Skin epidermis (tissue), 12 donors: ENCODE measurements around the gene C1QTNF6.
"Not testable (repeated sequence)": the region's sequence is repeated elsewhere in the genome, so short reads cannot be mapped to it uniquely, and the experiment has no call there.

ENCODE experiments used
- H3K27ac ChIP-seq, 21 experiments: fragments of 200-600 bp; sonication (generic) in 11 of 21; one replicate each; pipeline ENCODE4 v1.5.0; 2020; ENCODE audit warnings: mild to moderate bottlenecking in 3 of 21, inconsistent platforms in 2 of 21, moderate library complexity in 2 of 21
- H3K4me3 ChIP-seq, 7 experiments: fragments of 200-600 bp; sonication (generic) in 2 of 7; one replicate each; pipeline ENCODE4 v1.5.0; 2020; ENCODE audit warnings: inconsistent platforms in 2 of 7, mild to moderate bottlenecking in 2 of 7, moderate library complexity in 1 of 7

The C1QTNF6 gene

DNA sequence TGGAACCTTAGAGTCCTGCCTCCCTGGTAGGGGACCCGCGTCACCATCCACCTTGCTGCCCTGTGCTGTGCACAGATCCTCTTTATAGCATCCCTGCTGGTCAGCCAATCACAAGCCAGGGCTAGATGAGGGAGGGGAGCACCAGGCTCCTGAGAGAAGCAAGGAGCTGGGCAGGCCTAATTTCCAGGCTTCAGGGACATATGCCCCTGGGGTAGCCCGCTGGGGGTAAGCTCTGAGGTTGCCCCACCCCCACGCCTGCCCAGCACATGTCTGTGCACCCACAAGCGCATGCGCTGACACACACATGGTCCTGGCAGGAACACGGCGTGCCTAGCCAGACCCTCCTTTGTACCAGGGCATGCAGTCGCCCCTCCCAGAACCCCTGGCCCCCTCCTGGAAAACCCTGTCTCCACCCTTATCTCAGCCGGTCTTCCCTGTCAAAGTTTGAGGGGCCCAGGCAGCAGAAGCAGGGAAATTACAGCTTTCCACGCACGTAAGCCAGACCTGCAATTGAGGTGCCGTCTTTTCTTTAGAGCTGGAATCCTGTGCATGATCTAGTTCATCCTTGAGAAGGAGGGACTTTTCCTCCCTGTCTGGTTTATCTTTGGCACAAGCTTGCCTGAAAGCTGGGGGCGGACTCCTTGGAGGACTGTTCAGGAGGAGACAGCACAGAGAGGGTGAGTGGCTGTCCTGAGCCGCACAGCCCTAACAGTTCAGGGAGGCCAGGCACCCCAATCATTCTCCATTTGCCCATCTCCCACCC, 22.2 kb upstream of the C1QTNF6 start:
- Histone ChIP-seq H3K4me3 (no peak overlapping the region), H3K27ac (no peak overlapping the region)

DNA sequence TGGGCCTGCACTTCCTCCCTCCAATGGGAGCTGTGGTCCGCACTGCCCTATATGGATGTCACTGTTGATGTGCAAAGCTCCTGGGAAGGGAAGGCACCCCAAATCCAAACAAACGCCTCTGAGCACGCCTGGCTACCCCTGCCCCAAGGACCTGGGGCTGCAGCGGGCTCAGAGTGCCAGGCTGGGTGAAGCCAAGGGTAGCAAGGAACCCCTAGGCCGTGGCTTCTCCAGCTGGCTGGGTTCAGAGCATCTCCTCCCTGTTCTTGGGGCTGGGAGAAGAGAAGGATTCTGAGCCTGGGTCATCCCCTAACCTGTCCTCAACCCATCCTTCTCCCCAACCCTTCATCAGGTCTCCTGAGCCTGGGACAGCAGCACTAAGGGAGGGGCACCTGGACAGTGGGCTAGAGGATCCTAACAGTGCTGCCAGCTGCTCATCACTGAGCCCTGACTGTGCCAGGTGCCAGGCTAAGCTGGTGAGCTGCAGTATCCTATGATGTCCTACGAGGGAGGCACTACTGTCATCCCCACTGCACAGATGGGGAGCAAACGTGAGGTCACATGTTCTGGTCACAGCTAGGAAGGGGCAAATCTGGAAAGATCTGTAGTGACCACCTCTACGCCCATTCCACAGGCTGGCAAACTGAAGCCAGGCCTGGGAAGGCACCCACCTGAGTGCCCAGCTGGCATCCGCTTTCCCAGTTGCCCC, 21.2 kb upstream of the C1QTNF6 start:
- Histone ChIP-seq H3K4me3 (no peak overlapping the region), H3K27ac (no peak overlapping the region)

DNA sequence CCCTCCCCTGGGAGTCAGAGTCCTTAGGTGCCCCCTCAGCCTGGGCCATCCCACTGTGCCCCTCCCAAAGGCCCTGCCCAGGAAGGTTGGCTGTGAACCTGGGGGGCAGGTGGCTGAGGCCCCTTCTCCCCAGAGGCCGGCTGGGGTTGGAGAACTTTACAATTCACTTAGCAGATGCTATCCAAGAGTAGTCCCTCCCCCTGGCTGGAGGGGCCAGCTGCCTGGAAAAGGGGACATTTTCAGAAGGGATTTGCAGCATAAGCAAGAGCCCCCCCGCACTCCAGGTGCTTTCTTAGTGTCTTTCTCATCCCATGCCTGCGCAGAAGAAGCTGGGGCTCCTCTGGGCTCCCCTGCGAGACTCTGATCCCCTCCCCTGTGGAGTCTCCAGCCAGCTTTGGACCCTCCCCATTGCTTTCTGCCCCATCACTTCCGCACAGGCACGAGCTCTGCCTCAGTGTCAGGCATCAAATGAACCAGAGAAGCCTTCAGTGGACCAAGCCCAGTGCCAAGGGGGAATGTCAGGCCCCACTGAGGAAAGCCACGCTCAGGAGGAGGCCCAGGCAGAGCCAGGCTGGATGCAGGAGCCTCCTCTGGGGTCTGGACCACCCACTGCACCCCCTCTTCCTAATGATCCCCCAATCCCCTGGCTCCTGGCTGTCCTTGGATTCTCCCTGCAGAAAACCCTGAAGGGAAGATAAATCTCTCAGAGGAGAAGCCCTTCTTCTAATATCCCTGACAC, 20.5 kb upstream of the C1QTNF6 start:
- Histone ChIP-seq H3K4me3 (no peak overlapping the region), H3K27ac (no peak overlapping the region)

DNA sequence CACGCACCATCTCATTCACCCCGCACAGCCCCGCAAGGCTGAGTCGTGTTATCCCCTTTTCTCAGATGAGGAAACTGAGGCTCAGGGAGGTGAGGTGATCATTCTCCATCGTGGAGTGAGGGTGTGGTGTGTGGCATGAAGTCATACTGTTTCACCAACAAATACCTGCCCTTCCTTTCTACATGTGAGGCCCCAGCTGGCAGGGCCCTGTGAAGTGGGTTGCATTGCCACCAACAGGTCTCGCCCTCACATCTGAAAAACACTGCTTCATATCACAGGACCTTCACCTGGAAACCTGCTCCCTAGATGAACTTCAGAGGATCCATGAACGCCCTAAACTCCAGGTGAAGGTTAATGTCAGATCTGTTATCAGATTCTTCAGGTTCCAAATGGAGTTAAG, 19.9 kb upstream of the C1QTNF6 start:
- Histone ChIP-seq H3K27ac (no peak overlapping the region), H3K4me3 (no peak overlapping the region)

DNA sequence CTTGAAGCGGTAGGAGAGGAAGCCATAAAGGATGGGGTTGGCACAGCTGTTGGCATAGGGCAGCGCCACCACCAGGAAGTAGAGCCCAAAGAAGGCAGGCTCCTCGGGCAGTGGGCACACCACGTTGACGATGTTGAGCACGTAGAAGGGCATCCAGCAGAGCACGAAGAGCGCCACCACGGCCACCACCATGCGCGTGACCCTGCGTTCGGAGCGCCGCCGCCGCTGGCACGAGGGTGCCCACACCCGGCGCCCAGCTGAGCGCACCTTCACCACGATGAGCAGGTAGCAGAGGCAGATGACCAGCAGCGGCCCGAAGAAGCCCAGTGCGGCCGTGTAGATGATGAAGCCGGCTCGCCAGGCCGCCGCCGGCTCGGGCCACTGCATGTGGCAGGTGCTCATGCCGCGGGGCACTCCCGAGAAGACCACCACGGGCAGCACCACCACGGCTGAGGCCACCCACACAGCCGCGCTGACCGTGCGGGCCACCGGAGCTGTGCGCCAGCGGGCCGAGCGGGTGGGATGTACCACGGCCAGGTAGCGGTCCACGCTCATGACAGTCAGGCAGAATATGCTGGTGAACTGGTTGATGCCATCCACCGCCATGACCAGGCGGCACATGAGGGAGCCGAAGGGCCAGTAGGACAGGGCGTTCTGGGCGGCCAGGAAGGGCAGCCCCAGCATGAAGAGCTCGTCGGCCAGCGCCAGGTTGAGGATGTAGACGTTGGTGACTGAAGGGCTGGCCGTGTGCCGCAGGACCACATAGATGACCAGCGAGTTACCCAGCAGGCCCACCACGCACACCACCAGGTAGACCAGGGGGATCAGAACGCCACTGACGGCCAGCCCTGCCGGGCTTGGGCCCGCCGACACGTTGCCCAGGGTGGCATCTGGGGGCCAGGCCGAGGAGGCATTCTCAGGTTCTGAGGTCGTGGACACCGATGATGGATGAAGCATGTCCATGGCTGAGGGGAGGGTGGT, 19.1 kb upstream of the C1QTNF6 start:
- no peak overlapping the region for H3K27ac ChIP-seq

DNA sequence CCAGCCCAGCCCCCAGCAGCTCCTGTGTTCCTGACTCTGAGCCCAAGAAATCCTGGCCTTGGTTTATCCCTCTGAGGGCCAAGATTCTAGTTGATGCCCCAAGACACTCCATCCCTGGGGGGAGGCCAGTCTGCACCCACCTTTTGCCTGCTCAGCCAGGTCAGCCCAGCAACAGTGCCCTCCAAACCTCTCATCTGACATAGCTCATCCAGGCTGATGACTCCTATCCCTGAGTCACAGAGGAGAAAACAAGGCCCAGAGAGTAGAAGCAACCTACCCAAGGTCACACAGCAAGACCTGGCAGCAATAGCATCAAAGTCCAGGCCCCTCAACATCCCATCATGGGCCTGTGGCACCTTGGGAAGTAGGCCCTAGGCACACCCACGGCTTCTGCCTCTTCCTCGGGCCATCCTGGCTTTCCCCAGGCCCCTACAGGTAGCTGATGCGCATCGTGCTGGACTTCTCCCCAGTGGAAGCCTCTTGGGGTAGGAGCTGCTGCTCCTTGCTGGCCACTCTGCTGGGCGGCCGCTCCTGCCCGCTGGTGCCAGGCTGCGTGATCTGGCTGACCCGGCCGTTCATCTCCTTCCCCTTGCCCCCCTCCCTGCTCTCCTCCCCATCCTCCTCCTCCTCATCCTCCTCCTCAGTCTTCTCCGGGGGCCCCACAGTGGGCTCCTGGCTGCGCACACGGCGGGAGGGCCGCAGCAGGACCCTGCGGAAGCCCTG, 18.2 kb upstream of the C1QTNF6 start:
- no peak overlapping the region for H3K27ac ChIP-seq
- no peak overlapping the region for H3K4me3 ChIP-seq

More for the DNA sequence above, 19.1 kb upstream of the C1QTNF6 start:
- H3K4me3 ChIP-seq: no peak overlapping the region

DNA sequence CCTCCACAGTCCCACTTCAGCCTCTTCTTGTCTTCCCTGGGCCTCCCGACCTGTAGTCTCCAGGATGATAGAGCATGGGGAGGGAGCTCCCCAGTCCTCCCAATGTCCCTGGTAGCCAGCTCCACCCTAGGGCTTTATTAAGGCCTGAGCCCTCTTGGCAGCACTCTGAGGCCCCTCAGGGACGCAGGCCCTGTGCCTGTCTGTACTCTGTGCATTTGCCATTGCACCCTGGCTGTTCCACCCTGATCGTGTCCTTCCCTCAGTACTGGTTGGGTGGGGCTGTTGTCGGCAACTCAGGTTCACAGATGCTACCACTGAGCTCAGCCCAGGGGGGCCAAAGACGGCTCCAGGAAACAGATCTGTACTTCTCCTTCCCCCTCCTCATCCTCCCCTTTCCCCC, 17.0 kb upstream of the C1QTNF6 start:
- no peak overlapping the region for H3K4me3 ChIP-seq
- H3K27ac ChIP-seq: no peak overlapping the region

DNA sequence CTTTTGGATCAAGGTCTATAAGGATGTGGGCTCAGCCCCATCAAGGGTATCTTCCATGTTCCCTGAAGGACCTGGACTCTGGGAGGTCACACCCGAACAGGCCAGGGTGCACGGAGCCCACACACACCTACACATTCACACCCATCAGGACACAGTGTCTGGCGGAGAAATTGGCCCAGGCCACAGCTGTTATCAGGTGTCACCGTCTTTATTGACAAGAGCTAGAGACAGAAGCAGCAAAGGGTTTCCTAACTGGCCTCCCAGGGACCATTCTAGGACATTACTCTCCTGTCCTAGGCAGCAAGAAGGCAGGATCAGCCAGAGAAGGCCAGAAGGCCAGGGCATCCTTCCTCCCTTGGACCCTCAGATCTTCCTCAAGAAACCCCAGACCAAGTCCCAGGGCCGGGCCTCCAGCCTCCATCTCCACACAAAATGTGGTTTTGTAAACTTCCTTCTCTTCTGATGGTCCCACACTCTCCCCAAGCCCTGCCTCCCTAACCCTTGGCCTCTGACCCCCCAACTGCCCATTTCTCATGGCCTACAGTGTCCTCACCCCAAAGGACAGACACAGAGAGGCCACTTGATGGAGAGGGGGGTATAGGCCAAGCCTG, 16.1 kb upstream of the C1QTNF6 start:
- H3K27ac ChIP-seq: no peak overlapping the region
- H3K4me3 ChIP-seq: no peak overlapping the region

DNA sequence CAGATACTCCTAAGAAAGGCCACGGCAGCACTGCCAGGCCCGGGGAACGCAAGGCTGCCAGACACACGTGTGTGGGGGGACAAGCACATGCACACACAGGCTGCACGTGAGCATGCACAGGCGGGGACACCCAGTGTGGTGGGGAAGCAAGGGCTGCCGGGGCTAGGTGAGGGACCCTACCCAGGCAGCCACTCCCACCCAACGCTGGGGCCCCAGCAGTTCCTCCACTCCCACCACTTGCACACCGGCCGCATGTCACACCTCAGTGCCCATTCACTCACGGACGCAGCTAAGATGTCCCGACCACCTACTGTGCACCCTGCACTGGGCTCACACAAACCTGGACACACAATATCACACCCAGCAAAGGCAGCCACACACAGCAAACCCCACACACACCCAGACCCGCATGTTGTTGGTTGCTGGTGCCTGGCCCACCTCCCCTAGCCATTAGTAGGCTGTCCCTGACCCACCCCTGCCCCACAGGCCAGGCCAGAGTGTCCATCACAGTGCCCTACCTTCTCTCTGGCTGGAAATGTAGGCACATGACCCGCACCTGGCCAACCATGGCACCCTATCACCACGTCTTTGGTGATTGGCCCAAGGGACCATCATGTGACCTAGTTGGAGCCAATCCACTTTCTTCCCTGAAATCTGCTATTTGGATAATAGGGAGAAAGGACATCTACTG, 15.5 kb upstream of the C1QTNF6 start:
- Histone ChIP-seq H3K4me3 (no peak overlapping the region), H3K27ac (no peak overlapping the region)

DNA sequence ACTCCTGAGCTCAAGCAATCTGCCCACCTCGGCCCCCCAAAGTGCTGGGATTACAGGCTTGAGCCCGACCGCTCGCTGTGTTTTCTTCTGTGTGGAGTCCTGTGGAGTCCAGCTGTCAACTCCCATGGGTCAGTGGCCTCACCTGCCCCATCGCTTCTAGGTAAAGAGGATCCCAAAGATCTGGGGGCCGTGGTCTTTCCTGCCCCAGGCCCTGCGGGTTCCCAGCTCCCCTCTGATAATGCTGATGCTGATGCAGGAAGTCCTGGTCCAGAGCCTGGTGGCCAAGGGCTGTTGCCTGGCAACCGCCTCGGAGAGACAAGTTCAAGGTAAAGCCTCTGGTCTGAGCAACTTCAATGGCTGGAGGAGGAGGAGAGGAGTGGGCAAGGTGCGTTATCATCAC, 14.7 kb upstream of the C1QTNF6 start:
- no peak overlapping the region for H3K4me3 ChIP-seq
- no peak overlapping the region for H3K27ac ChIP-seq

DNA sequence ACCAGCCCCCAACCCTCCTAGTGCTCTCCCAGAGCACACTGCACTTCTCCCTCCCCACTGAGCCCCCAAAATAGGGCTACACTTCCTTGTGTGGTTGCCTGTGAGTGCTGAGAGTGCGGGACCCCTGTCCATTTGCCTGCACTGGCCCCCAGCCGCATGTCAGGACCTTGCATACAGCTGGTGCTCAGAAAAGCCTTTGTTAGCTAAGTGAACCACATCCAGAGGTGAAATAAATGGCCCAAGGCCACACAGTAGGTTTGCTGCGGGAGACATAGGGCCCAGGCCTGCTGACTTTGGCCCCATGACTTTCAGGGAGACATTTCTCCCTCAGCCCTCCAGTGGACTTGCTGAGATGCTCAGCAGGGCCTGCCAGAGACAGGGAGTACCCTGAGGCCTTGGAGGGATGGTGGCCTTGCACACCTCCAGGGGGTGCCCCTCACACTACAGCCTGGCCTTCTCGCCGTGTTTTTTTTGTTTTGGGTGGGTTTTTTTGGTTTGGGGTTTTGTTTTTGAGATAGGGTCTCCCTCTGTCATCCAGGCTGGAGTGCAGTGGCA, 14.0 kb upstream of the C1QTNF6 start:
- Histone ChIP-seq H3K27ac (no peak overlapping the region), H3K4me3 (no peak overlapping the region)

DNA sequence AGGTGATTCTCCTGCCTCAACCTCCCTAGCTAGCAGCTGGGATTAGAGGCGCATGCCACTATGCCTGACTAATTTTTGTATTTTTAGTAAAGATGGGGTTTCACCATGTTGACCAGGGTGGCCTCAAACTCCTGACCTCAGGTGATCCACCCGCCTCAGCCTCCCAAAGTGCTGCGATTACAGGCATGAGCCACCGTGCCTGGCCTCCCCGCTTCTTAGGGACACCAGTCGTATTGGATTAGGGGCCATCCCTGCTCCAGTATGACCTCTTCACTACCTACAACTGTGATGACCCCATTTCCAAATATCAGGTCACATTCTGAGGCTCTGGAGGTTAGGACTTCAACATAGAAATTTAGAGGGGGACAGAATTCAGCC, 13.4 kb upstream of the C1QTNF6 start:
- H3K4me3 ChIP-seq, H3K27ac ChIP-seq: not testable (repeated sequence)

DNA sequence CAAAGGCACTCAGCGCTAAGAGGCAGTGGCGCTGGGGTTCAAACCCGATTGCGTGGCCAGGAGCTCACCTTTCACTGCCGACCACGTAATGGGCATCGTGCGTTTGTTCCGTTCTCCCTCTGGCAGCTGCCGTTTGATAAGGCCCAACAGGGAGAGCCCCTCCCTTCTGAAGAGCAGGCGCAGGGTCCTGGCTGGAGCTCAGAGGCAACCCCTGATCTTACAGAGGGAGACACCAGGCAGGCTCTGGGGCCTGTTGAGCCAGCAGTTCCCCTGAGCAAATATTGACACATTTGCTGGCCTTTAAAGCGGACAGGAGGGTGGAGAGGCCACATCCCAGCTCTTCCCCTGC, 11.7 kb upstream of the C1QTNF6 start:
- peak overlapping the region in 20 of 21 experiments; percentile 17 to 98 (median 95) for H3K27ac ChIP-seq
- peak overlapping the region in 5 of 7 experiments; percentile 48 to 72 (median 62) for H3K4me3 ChIP-seq

DNA sequence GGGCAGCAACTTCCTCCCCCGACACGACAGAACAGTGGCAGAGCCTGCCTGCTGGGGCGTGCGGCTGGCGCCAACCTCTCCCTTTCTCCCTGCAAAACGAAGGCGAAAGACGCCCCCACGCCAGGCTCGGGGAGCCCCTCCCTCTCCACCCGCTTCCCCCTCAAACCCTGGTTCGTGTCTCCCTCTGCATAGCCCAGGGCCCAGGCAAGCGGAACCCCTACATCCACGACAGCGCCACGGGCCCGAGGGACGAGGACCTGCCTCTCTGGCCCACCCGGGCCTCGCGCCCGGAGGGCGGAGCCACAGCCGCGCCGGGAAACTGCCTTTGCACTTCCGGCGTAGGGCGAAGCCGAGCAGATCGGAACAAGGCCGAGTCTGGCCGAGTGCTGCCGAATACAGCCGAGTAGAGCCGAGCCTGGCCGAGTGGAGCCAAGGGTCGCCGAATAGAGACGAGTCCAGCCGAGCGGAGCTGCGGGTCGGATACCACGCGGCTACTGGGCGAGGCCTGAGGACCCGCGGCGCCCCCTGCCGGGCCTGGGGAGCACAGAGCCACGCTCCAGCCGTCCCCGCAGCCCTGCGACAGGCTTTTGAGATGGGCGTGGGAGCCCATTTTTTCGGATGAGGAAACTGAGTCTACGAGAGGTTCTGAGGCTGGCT, 11.2 kb upstream of the C1QTNF6 start:
- H3K27ac ChIP-seq: peak overlapping the region; percentile 83 to 98 (median 95)
- peak overlapping the region; percentile 48 to 72 (median 62) for H3K4me3 ChIP-seq

DNA sequence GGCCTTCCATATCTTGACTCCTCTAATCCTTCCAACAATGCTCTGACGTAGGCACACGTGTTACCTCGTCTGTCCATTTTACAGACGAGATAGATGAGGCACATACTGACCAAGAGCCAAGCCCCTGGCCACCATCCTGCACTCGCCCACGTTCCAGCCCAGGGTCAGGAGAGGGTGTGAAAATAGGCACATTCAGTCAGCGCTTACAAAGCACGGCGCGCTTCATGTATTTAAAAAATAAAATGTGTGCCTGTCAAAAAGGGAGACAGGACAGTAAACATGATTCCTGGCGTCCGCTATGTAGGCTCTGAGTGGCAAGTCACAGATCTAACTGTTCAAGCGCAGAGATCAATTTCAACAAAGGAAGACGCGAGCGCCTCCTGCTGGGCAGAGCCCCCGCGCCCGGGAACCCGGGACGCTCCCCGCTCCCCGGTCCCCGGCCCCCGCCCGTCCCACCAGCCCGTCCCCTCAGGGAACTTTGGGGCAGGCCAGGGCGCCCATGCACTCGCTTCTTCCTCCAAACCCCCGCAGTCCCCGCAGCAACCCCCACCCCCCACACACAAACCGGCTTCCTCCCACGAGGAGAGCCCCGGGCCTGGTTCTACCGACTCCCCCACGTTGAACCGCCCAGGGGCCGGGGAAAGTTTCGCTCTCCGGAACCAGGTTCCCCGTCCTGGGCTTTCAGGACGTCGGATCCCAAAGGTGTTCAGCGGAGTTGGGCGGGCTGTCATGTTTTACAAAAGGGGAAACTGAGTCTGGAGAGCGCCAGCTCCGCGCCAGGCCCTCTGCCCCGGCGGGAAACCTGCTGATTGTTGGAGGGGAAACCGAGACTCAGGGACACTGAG, 10.4 kb upstream of the C1QTNF6 start:
- H3K4me3 ChIP-seq: peak overlapping the region; percentile 48 to 72 (median 62)
- peak overlapping the region; percentile 83 to 98 (median 95) for H3K27ac ChIP-seq
